ENCODE data around the gene CLCA1. TPM values are rescaled to one million over a fixed set of nuclear protein-coding genes. Genes with fewer than 3 reads are reported as not detected.

Gene CLCA1
- total and polyA plus RNA-seq, 10 of the 15 experiments (the other 5 are each of a cell fraction or from before 2014, with no cell fraction given), result 0.13 TPM; not detected in 9

GRCh38 chr1:86541859-86542258 is 73.1 kb downstream of the CLCA1 start (continued):
- TF ChIP-seq RFX5 (IDR thresholded peaks at IDR 0.05; ENCODE audit: low read depth, low read length) (no peak), STAT1 (conservative IDR thresholded peaks at IDR 0.05) (no peak), SMAD5 (IDR thresholded peaks at IDR 0.05; ENCODE audit: low read depth) (no peak)

- in situ Hi-C loops (cut with MboI), result no loop called here
- no peaks in the 10 kb centered on the region for H3K36me3 ChIP-seq (ENCODE audit: control insufficient read depth in 2 of 2, insufficient read depth in 2 of 2, low read length in 1 of 2)
- BruUV-seq (replicated peaks), result no TSS peak
- H3K9ac ChIP-seq (ENCODE audit: control insufficient read depth, insufficient read depth, low read length), result no peak overlapping the region
- no peak for TF ChIP-seq NFXL1 (IDR thresholded peaks at IDR 0.05; ENCODE audit: borderline replicate concordance)
- FAIRE-seq (no peak), ATAC-seq (no peak), DNase-seq (ENCODE audit: low read depth, low spot score) (no peak)
- H3K4me1 ChIP-seq (ENCODE audit: control insufficient read depth, insufficient read depth, low read length), result no peaks in the 10 kb centered on the region
- H3K4me3 ChIP-seq, result no peak overlapping the region
- ChIA-PET CTCF (no interaction called here), POLR2A (no interaction called here), SMC1A (ENCODE audit: uncharacterized antibody, unreplicated experiment) (no interaction called here), RAD21 (ENCODE audit: unreplicated experiment) (interaction anchor here (0.7 kb wide), 1 partner anchor 34 kb away, joined by 3 read pairs; no protein-coding TSS in a partner anchor)
- no peaks in the 10 kb centered on the region for H4K20me1 ChIP-seq (ENCODE audit: control insufficient read depth, insufficient read depth)
- no peak overlapping the region for H3K27ac ChIP-seq (ENCODE audit: control insufficient read depth, insufficient read depth)
- no peaks in the 10 kb centered on the region for H3K9me3 ChIP-seq (replicated peaks; ENCODE audit: control insufficient read depth, insufficient read depth, low read length)
- intact Hi-C loops (cut with micrococcal nuclease; ENCODE audit: unreplicated experiment), result no loop called here
- no peaks in the 10 kb centered on the region for H3K79me2 ChIP-seq (ENCODE audit: control insufficient read depth, insufficient read depth, low read length)
- no peak overlapping the region for H2AFZ ChIP-seq (ENCODE audit: control insufficient read depth, low read depth, low read length)
- no peak overlapping the region for H3K4me2 ChIP-seq (ENCODE audit: control insufficient read depth, insufficient read depth)
- no peaks in the 10 kb centered on the region for H3K27me3 ChIP-seq (replicated peaks in 1 of 2; ENCODE audit: control insufficient read depth in 2 of 2, insufficient read depth in 2 of 2, low read length in 1 of 2)
Measured at GRCh38 chr1:86542631-86543030, 73.9 kb downstream of the CLCA1 start.

- in situ Hi-C loops (cut with MboI), result no loop called here
- no peak for DNase-seq (ENCODE audit: low read depth, low spot score)
- H3K27ac ChIP-seq (ENCODE audit: control insufficient read depth, insufficient read depth), result no peak within 1 kb of the TSS
- no TSS peak for BruUV-seq (replicated peaks)
- no peak for FAIRE-seq
- H4K20me1 ChIP-seq (ENCODE audit: control insufficient read depth, insufficient read depth), result no peaks in the 10 kb centered on the region
- H3K4me1 ChIP-seq (ENCODE audit: control insufficient read depth, insufficient read depth, low read length), result no peaks in the 10 kb centered on the region
- no peak for ATAC-seq
- ChIA-PET CTCF (no interaction called here), SMC1A (ENCODE audit: uncharacterized antibody, unreplicated experiment) (no interaction called here), RAD21 (ENCODE audit: unreplicated experiment) (no interaction called here), POLR2A (no interaction called here)
- H3K4me3 ChIP-seq, result no peak within 1 kb of the TSS
- 3% methylated on average over 2 of the region's 2 CpGs for WGBS (ENCODE audit: insufficient coverage, insufficient replicate concordance, low lambda C conversion rate, missing lambda C conversion rate)
- H3K27me3 ChIP-seq (replicated peaks in 1 of 2; ENCODE audit: control insufficient read depth in 2 of 2, insufficient read depth in 2 of 2, low read length in 1 of 2), result no peaks in the 10 kb centered on the region
- no peak within 1 kb of the TSS for H3K9ac ChIP-seq (ENCODE audit: control insufficient read depth, insufficient read depth, low read length)
- H2AFZ ChIP-seq (ENCODE audit: control insufficient read depth, low read depth, low read length), result no peak within 1 kb of the TSS
- H3K36me3 ChIP-seq (ENCODE audit: control insufficient read depth in 2 of 2, insufficient read depth in 2 of 2, low read length in 1 of 2), result no peaks in the 10 kb centered on the region
- intact Hi-C loops (cut with micrococcal nuclease; ENCODE audit: unreplicated experiment), result no loop called here
- H3K79me2 ChIP-seq (ENCODE audit: control insufficient read depth, insufficient read depth, low read length), result no peaks in the 10 kb centered on the region
- H3K4me2 ChIP-seq (ENCODE audit: control insufficient read depth, insufficient read depth), result no peak within 1 kb of the TSS
- no peaks in the 10 kb centered on the region for H3K9me3 ChIP-seq (replicated peaks; ENCODE audit: control insufficient read depth, insufficient read depth, low read length)
- no peak for TF ChIP-seq NR2C1 (IDR thresholded peaks at IDR 0.05)
- TF ChIP-seq MXI1 (IDR thresholded peaks at IDR 0.05; ENCODE audit: low read depth, low read length), result no peak
- no peak for TF ChIP-seq MEF2A (IDR thresholded peaks at IDR 0.05; ENCODE audit: insufficient read depth, low read depth, low read length)
- TF ChIP-seq HDGF (IDR thresholded peaks at IDR 0.05), result no peak
- no peak for TF ChIP-seq TCF3 (IDR thresholded peaks at IDR 0.05; ENCODE audit: borderline replicate concordance, insufficient read depth, low read depth, low read length)
- no peak for TF ChIP-seq BCLAF1 (IDR thresholded peaks at IDR 0.05)
- no peak for TF ChIP-seq YBX1 (IDR thresholded peaks at IDR 0.05)
- no peak for TF ChIP-seq E4F1 (IDR thresholded peaks at IDR 0.05; ENCODE audit: borderline replicate concordance, partially characterized antibody)
- TF ChIP-seq SUZ12 (IDR thresholded peaks at IDR 0.05; ENCODE audit: unreplicated experiment), result no peak
Measured at GRCh38 chr1:86546787-86547221, 78.1 kb downstream of the CLCA1 start, which contains the start of gene CLCA4. Gene CLCA4 (plus strand): TSS chr1:86547078. CDS start chr1:86547120, 42 bp downstream.

Data from GM12878 (cell line).